SU-DHL-6 (cell line): ENCODE data around the gene ARHGAP27.
"Not testable (repeated sequence)": the region's sequence is repeated elsewhere in the genome, so short reads cannot be mapped to it uniquely, and the experiment has no call there.

Source experiments
- H2AFZ ChIP-seq: fragments of 200-600 bp; sonication (generic); 2 replicates; pipeline ENCODE4 v1.6.1; 2014; ENCODE audit warnings: low read depth, mild to moderate bottlenecking, moderate library complexity, mixed read lengths, antibody characterized with exemption, low read length; ENCODE audit not compliant: severe bottlenecking
- H3F3A ChIP-seq: fragments of 200-600 bp; shearing (Covaris generic); 2 replicates; pipeline ENCODE4 v1.6.0; 2016; ENCODE audit warnings: antibody characterized with exemption, mild to moderate bottlenecking; ENCODE audit not compliant: insufficient read depth
- H3K27ac ChIP-seq: fragments of 200-600 bp; sonication (generic); 2 replicates; pipeline ENCODE4 v1.5.1; 2016; ENCODE audit warnings: low read depth, mild to moderate bottlenecking, low read length, moderate library complexity, mixed read lengths
- H3K27me3 ChIP-seq: fragments of 200-600 bp; sonication (generic), shearing (Covaris generic); 2 replicates; pipeline ENCODE4 v1.6.0; 2014; ENCODE audit warnings: mild to moderate bottlenecking, low read length
- H3K36me3 ChIP-seq: fragments of 200-600 bp; sonication (generic); 2 replicates; pipeline ENCODE4 v1.6.1; 2014; ENCODE audit warnings: mild to moderate bottlenecking, low read length, mixed read lengths
- H3K4me2 ChIP-seq: fragments of 300-600, 200-600 bp; shearing (Covaris generic), sonication (generic); 2 replicates; pipeline ENCODE4 v1.6.0; 2014; ENCODE audit warnings: low read length, low read depth, mild to moderate bottlenecking; ENCODE audit not compliant: poor library complexity, severe bottlenecking
- H3K4me3 ChIP-seq: fragments of 200-600 bp; sonication (generic); 2 replicates; pipeline ENCODE4 v1.5.1; 2014; ENCODE audit warnings: antibody characterized with exemption, low read length, mild to moderate bottlenecking, mixed read lengths; ENCODE audit not compliant: insufficient read depth, poor library complexity, severe bottlenecking
- H3K79me2 ChIP-seq: fragments of 200-600 bp; sonication (generic); 2 replicates; pipeline ENCODE4 v1.6.1; 2014; ENCODE audit warnings: mild to moderate bottlenecking, low read length, moderate library complexity; ENCODE audit not compliant: insufficient read depth
- H3K9ac ChIP-seq: fragments of 200-600 bp; sonication (generic); 2 replicates; pipeline ENCODE4 v1.7.0; 2014; ENCODE audit warnings: mild to moderate bottlenecking, low read length
- H3K9me2 ChIP-seq: fragments of 200-600 bp; sonication (generic); replicated peaks from 2 replicates; pipeline ENCODE4 v1.6.1; 2014; ENCODE audit warnings: low read length; ENCODE audit not compliant: insufficient read depth
- H3K9me3 ChIP-seq: fragments of 200-600 bp; sonication (generic); 2 replicates; pipeline ENCODE4 v1.6.1; 2014; ENCODE audit warnings: low read length, mixed read lengths; ENCODE audit not compliant: insufficient read depth
- H4K20me1 ChIP-seq: fragments of 200-600 bp; sonication (generic); 2 replicates; pipeline ENCODE4 v1.6.1; 2014; ENCODE audit warnings: low read depth, mild to moderate bottlenecking, antibody characterized with exemption, low read length, moderate library complexity, mixed read lengths
- EZH2phosphoT487 ChIP-seq: fragments of 200-600 bp; sonication (generic), shearing (Covaris generic); conservative IDR thresholded peaks from 2 replicates; pipeline ENCODE4 v1.6.1; 2018; ENCODE audit warnings: mild to moderate bottlenecking, antibody characterized with exemption, low read length, moderate library complexity, mixed read lengths
- TF ChIP-seq, protein P1 (sequence below): fragments of 200-600 bp; sonication (generic); IDR thresholded peaks from one replicate; pipeline ENCODE4 v1.5.1; 2017; ENCODE audit warnings: antibody characterized with exemption, mild to moderate bottlenecking, low read length, moderate library complexity; ENCODE audit not compliant: insufficient read depth, poor library complexity, severe bottlenecking

The ARHGAP27 gene

DNA sequence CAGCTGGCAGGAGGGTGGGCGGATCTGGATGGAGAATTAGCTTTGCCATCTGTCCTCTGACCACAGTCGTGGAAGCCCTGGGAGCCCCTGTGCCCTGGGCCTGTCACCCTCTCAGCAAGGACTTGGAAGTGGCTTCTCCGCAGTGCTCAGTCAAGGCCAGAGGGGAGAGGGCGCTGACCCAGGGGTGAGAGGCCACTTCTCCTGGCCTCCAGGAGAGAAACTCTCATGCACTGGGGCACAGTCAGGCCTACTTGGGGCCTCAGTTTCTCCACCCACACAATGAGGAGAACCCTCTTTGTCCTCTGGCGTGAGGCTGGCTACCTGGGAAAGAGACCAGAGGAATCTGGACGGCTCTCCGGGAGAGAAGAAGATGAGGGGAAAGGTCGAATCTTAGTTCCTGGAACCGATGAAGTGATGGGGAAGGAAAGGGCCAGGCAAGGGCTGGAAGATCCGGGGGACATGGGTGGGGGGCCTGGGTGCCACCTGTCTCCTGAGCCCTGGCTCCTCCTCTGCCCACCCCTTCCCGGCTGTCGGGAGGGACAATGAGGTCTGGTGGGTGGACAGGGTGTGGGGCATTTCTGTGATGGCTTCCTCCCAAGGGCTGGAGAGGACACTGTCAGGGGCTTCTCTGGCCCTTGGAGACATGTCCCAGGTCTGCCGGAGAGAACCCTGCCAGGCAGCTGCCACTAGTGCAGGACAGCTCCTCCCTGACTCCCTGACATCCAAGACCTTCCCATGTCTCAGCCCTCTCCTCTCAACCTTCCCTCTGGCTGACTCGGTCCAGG, 9.0 kb upstream of the ARHGAP27 start:
- H3K27me3 ChIP-seq, result no peaks in the 10 kb centered on the region
- H3K4me3 ChIP-seq, result no peak overlapping the region
- H3K36me3 ChIP-seq, result no peaks in the 10 kb centered on the region
- no peaks in the 10 kb centered on the region for H3F3A ChIP-seq
- no peaks in the 10 kb centered on the region for H3K9me2 ChIP-seq
- H4K20me1 ChIP-seq, result no peaks in the 10 kb centered on the region
- H3K9ac ChIP-seq, result no peak overlapping the region
- no peak overlapping the region for H2AFZ ChIP-seq
- H3K27ac ChIP-seq, result no peak overlapping the region
- H3K4me2 ChIP-seq, result no peak overlapping the region
- no peak for TF ChIP-seq EZH2phosphoT487
- TF ChIP-seq, protein P1, sequence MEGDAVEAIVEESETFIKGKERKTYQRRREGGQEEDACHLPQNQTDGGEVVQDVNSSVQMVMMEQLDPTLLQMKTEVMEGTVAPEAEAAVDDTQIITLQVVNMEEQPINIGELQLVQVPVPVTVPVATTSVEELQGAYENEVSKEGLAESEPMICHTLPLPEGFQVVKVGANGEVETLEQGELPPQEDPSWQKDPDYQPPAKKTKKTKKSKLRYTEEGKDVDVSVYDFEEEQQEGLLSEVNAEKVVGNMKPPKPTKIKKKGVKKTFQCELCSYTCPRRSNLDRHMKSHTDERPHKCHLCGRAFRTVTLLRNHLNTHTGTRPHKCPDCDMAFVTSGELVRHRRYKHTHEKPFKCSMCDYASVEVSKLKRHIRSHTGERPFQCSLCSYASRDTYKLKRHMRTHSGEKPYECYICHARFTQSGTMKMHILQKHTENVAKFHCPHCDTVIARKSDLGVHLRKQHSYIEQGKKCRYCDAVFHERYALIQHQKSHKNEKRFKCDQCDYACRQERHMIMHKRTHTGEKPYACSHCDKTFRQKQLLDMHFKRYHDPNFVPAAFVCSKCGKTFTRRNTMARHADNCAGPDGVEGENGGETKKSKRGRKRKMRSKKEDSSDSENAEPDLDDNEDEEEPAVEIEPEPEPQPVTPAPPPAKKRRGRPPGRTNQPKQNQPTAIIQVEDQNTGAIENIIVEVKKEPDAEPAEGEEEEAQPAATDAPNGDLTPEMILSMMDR, result no peak
- H3K79me2 ChIP-seq, result no peaks in the 10 kb centered on the region
- no peaks in the 10 kb centered on the region for H3K9me3 ChIP-seq

DNA sequence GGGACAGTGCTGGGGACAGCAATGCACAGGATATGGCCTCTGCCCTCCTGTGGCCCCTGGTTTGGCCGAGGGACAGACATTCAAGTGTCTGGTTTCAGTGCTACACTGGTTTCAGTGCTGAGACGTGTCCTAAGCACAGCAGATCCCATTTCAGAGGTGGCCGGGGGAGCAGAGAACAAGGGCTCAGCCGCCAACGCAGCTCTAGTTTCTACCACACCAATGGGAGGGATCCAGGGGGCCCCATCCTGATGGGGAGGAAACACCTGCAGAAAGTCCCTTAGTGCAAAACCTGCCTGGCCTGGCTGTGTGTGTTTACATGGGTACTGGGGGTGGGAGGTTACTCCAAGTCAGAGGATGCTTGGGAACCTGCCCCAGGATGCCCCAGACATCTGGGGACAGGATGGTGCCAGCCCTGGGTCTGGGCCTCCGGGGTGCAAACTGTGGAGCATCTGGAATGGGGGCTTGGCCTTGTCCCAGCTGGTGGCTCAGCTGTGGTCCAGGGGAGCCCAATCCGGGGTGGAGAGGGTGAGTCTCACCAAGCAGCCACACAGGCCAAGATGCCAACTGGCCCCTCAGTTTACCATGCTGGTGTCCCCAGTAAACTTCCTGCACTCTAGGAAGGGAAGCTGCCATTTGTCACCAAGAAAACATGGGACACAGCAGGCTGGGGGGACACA, 8.3 kb upstream of the ARHGAP27 start:
- not testable (repeated sequence) for H3K9me3 ChIP-seq, H3K27ac ChIP-seq, H2AFZ ChIP-seq, H3K79me2 ChIP-seq, H3K36me3 ChIP-seq, H3K9ac ChIP-seq, H3K4me2 ChIP-seq, H4K20me1 ChIP-seq, H3F3A ChIP-seq, H3K9me2 ChIP-seq, H3K4me3 ChIP-seq, H3K27me3 ChIP-seq

DNA sequence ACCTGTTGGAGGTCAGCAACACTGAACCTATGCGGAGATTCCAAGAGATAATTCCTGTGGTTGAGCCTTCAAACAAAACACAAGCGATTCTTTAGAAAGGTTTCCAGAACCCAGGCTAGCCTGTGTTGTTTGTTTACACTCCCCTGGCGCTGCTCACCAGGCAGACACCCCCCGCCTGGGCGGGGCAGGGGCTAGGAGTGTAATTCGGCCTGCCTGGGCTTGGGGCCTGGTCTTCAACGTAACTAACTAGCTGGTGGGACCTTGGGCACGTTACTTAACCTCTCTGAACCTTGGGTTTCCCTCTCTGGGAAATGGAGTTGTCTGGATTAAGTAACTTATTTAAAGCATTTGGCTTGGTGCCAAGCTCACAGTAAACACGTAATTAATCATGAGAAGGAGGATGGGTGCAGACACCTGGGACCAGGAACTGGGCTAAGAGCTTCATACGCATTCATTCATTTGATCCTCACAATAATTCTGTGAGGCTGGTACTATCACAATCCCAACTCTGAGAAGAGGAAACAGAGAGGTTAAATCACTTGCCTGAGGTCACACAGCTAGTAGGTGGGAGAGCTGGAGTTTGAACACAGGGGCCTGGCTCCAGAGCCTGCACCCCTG, 7.6 kb upstream of the ARHGAP27 start:
- TF ChIP-seq, protein P1, result no peak
- no peak for TF ChIP-seq EZH2phosphoT487
- no peak overlapping the region for H3K4me2 ChIP-seq
- H3K9ac ChIP-seq, result no peak overlapping the region

More for the DNA sequence above, 7.6 kb upstream of the ARHGAP27 start:
- no peak overlapping the region for H3K27ac ChIP-seq
- no peak overlapping the region for H3K4me3 ChIP-seq
- no peaks in the 10 kb centered on the region for H3F3A ChIP-seq
- H3K36me3 ChIP-seq, result no peaks in the 10 kb centered on the region
- H4K20me1 ChIP-seq, result no peaks in the 10 kb centered on the region
- H3K9me3 ChIP-seq, result no peaks in the 10 kb centered on the region
- H3K9me2 ChIP-seq, result no peaks in the 10 kb centered on the region
- H3K27me3 ChIP-seq, result no peaks in the 10 kb centered on the region
- H3K79me2 ChIP-seq, result no peaks in the 10 kb centered on the region
- no peak overlapping the region for H2AFZ ChIP-seq
